H1 (cell line): Measurements from ENCODE around the gene CFAP157. TPM values are rescaled to one million over a fixed set of nuclear protein-coding genes. Genes with fewer than 3 reads are reported as not detected.

Experiments used
- CTCF ChIA-PET: fragments of 300-600 bp; sonication (Branson Sonifier 250); formaldehyde crosslinking; loops from one replicate; lab custom pipeline; 2021; ENCODE audit not compliant: partially characterized antibody; lab: Charles Lee
- POLR2A ChIA-PET: fragments of 300-600 bp; sonication (Branson Sonifier 250); formaldehyde crosslinking; loops from one replicate; lab custom pipeline; 2021; ENCODE audit warnings: inconsistent platforms; ENCODE audit not compliant: partially characterized antibody; lab: Charles Lee
- DNase-seq, 2 experiments: peaks; one replicate each; pipeline versions ENCODE4 v3.0.0 to v3.0.0-alpha.2; 2010 to 2022; ENCODE audit warnings: low spot score in 2 of 2, low read depth in 1 of 2, mixed read lengths in 1 of 2
- FAIRE-seq: peaks from 2 replicates; lab custom pipeline; 2011; peaks lifted over from hg19 to GRCh38; lab: Jason Lieb, UNC
- H2AFZ ChIP-seq: 2 replicates; pipeline ENCODE4 v1.8.1; 2012; ENCODE audit warnings: low read length, inconsistent platforms
- H2AK5ac ChIP-seq: 2 replicates; pipeline ENCODE4 v1.6.1; 2013; ENCODE audit warnings: low read depth, low read length
- H2BK120ac ChIP-seq: replicated peaks from 2 replicates; pipeline ENCODE3; 2013; ENCODE audit warnings: low read depth, low read length, inconsistent platforms
- H2BK12ac ChIP-seq: 2 replicates; pipeline ENCODE4 v1.6.1; 2013; ENCODE audit warnings: low read depth, low read length
- H2BK15ac ChIP-seq: 2 replicates; pipeline ENCODE4 v1.6.1; 2013; ENCODE audit warnings: low read length
- H2BK20ac ChIP-seq: 2 replicates; pipeline ENCODE4 v1.6.1; 2013; ENCODE audit warnings: low read length
- H2BK5ac ChIP-seq: 2 replicates; pipeline ENCODE4 v1.6.1; 2013; ENCODE audit warnings: low read depth, low read length
- H3K14ac ChIP-seq: 2 replicates; pipeline ENCODE4 v1.6.1; 2013; ENCODE audit warnings: inconsistent platforms; ENCODE audit not compliant: insufficient read length
- H3K18ac ChIP-seq: 2 replicates; pipeline ENCODE4 v1.6.1; 2013; ENCODE audit warnings: low read length; ENCODE audit errors: extremely low read depth
- H3K23ac ChIP-seq: 2 replicates; pipeline ENCODE4 v1.6.1; 2013; ENCODE audit warnings: inconsistent platforms; ENCODE audit not compliant: insufficient read length
- H3K23me2 ChIP-seq: 2 replicates; pipeline ENCODE4 v1.6.1; 2013; ENCODE audit warnings: low read depth, low read length
- H3K27ac ChIP-seq: 2 replicates; pipeline ENCODE4 v1.6.1; 2011; ENCODE audit warnings: low read depth, low read length, inconsistent platforms
- H3K27me3 ChIP-seq, 4 experiments: replicated peaks in 1 of 4; 1 replicate in 1 of 4; 2 replicates in 3 of 4; pipeline versions ENCODE4 v1.6.1 to v1.8.1; 2011 to 2013; ENCODE audit warnings: low read length in 3 of 4, mild to moderate bottlenecking in 3 of 4, inconsistent platforms in 2 of 4, mixed read lengths in 2 of 4, moderate library complexity in 1 of 4; ENCODE audit not compliant: control insufficient read depth in 3 of 4, insufficient read depth in 3 of 4; ENCODE audit errors: extremely low read depth in 1 of 4
- H3K36me3 ChIP-seq, 4 experiments: 2 replicates each; pipeline versions ENCODE4 v1.6.1 to v1.8.1; 2011 to 2013; ENCODE audit warnings: mild to moderate bottlenecking in 4 of 4, low read length in 3 of 4, moderate library complexity in 2 of 4, control low read depth in 1 of 4, inconsistent platforms in 1 of 4; ENCODE audit not compliant: insufficient read depth in 4 of 4, control insufficient read depth in 2 of 4
- H3K4ac ChIP-seq: replicated peaks from 2 replicates; pipeline ENCODE3; 2013; ENCODE audit warnings: low read length, low read depth, mixed read lengths, inconsistent platforms; ENCODE audit not compliant: insufficient read length
- H3K4me1 ChIP-seq, 4 experiments: replicated peaks in 1 of 4; 1 replicate in 1 of 4; 2 replicates in 3 of 4; pipeline versions ENCODE4 v1.6.1 to v1.8.1; 2011 to 2013; ENCODE audit warnings: low read length in 3 of 4, inconsistent platforms in 2 of 4, mixed read lengths in 1 of 4; ENCODE audit not compliant: insufficient read depth in 4 of 4, control insufficient read depth in 3 of 4
- H3K4me2 ChIP-seq, 2 experiments: 2 replicates each; pipeline versions ENCODE4 v1.6.1 to v1.8.1; 2011 to 2013; ENCODE audit warnings: low read depth in 2 of 2, low read length in 2 of 2, control low read depth in 1 of 2, inconsistent platforms in 1 of 2, mild to moderate bottlenecking in 1 of 2; ENCODE audit not compliant: insufficient read depth in 1 of 2
- H3K4me3 ChIP-seq, 4 experiments: fragments of 200-600, 300-600 bp in 1 of 4; sonication (generic), shearing (Covaris generic), sonication (Bioruptor Twin) in 1 of 4; 2 replicates each; pipeline versions ENCODE4 v1.5.1 to v1.8.1; 2011 to 2016; ENCODE audit warnings: low read length in 4 of 4, low read depth in 3 of 4, control low read depth in 2 of 4, inconsistent platforms in 2 of 4, mild to moderate bottlenecking in 2 of 4, mixed read lengths in 1 of 4, moderate library complexity in 1 of 4; ENCODE audit not compliant: insufficient read depth in 2 of 4; ENCODE audit errors: extremely low read depth in 1 of 4
- H3K56ac ChIP-seq: replicated peaks from 2 replicates; pipeline ENCODE3; 2013; ENCODE audit warnings: low read depth, mild to moderate bottlenecking, mixed read lengths, low read length, inconsistent platforms; ENCODE audit not compliant: insufficient read length
- H3K79me1 ChIP-seq: 2 replicates; pipeline ENCODE4 v1.6.1; 2013; ENCODE audit warnings: low read depth, low read length, control low read depth
- H3K79me2 ChIP-seq, 2 experiments: 2 replicates each; pipeline versions ENCODE4 v1.6.1 to v1.8.1; 2012 to 2013; ENCODE audit warnings: low read length in 2 of 2, mild to moderate bottlenecking in 2 of 2, inconsistent platforms in 1 of 2; ENCODE audit not compliant: insufficient read depth in 2 of 2, control insufficient read depth in 1 of 2
- H3K9ac ChIP-seq, 4 experiments: replicated peaks in 1 of 4; 1 replicate in 1 of 4; 2 replicates in 3 of 4; pipeline versions ENCODE4 v1.6.1 to v1.8.1; 2011 to 2013; ENCODE audit warnings: low read depth in 3 of 4, low read length in 3 of 4, control low read depth in 2 of 4, mild to moderate bottlenecking in 2 of 4, moderate library complexity in 2 of 4, inconsistent platforms in 1 of 4; ENCODE audit errors: extremely low read depth in 1 of 4
- H3K9me3 ChIP-seq, 2 experiments: 2 replicates each; pipeline versions ENCODE4 v1.6.1 to v1.8.1; 2012 to 2013; ENCODE audit warnings: mild to moderate bottlenecking in 2 of 2, moderate library complexity in 2 of 2, control low read depth in 1 of 2, inconsistent platforms in 1 of 2, low read depth in 1 of 2, low read length in 1 of 2, mixed read lengths in 1 of 2; ENCODE audit not compliant: insufficient read depth in 2 of 2
- H4K20me1 ChIP-seq, 2 experiments: replicated peaks in 1 of 2; 2 replicates each; pipeline versions ENCODE3 to v1.8.1; 2011 to 2013; ENCODE audit warnings: inconsistent platforms in 2 of 2, low read length in 2 of 2, mild to moderate bottlenecking in 1 of 2; ENCODE audit not compliant: insufficient read depth in 2 of 2, control insufficient read depth in 1 of 2
- H4K5ac ChIP-seq: 2 replicates; pipeline ENCODE4 v1.6.1; 2013; ENCODE audit warnings: low read length, low read depth, mixed read lengths, inconsistent platforms; ENCODE audit not compliant: insufficient read length
- H4K8ac ChIP-seq: 2 replicates; pipeline ENCODE4 v1.8.0; 2013; ENCODE audit warnings: mild to moderate bottlenecking, moderate library complexity, low read length, inconsistent platforms; ENCODE audit not compliant: insufficient read depth; ENCODE audit errors: extremely low read depth
- H4K91ac ChIP-seq: replicated peaks from 2 replicates; pipeline ENCODE3; 2013; ENCODE audit warnings: low read length, mixed read lengths, inconsistent platforms; ENCODE audit not compliant: insufficient read length
- JUN ChIP-seq: IDR thresholded peaks from 2 replicates; pipeline ENCODE4 v1.6.1; 2011; ENCODE audit warnings: low read depth, mild to moderate bottlenecking, improper control_type of control experiment, low read length
- POLR2A ChIP-seq, 2 experiments: IDR thresholded peaks; 1 replicate in 1 of 2; 2 replicates in 1 of 2; pipeline ENCODE4 v1.6.1; 2011; ENCODE audit warnings: low read depth in 2 of 2, low read length in 2 of 2, mild to moderate bottlenecking in 2 of 2; ENCODE audit errors: control extremely low read depth in 1 of 2
- RAD21 ChIP-seq, 2 experiments: IDR thresholded peaks in 1 of 2; conservative IDR thresholded peaks in 1 of 2; 2 replicates each; pipeline ENCODE4 v1.6.1; 2011; ENCODE audit warnings: low read depth in 2 of 2, low read length in 2 of 2, improper control_type of control experiment in 1 of 2, inconsistent platforms in 1 of 2, mild to moderate bottlenecking in 1 of 2, moderate library complexity in 1 of 2
- SP4 ChIP-seq: IDR thresholded peaks from 2 replicates; pipeline ENCODE4 v1.6.1; 2012; ENCODE audit warnings: low read length, inconsistent platforms
- SUZ12 ChIP-seq: fragments of 200-600 bp; sonication (generic); IDR thresholded peaks from 2 replicates; pipeline ENCODE4 v1.6.1; 2012; ENCODE audit warnings: mild to moderate bottlenecking, inconsistent platforms, low read length, moderate library complexity, mixed read lengths
- TAF7 ChIP-seq: optimal IDR thresholded peaks from 2 replicates; pipeline ENCODE3; 2011; ENCODE audit warnings: low read depth, mild to moderate bottlenecking, inconsistent platforms, low read length, moderate library complexity, borderline replicate concordance
- ZNF274 ChIP-seq: IDR thresholded peaks from 2 replicates; pipeline ENCODE4 v1.7.0; 2012; ENCODE audit warnings: low read length, borderline replicate concordance; ENCODE audit errors: extremely low read depth
- WGBS, 2 experiments: shearing (Covaris generic) in 1 of 2; methylation state at CpG; one replicate each; pipeline versions ENCODE4 v1.1.6 to v1.1.7; 2013 to 2015; ENCODE audit warnings: low lambda C conversion rate in 2 of 2, mixed read lengths in 2 of 2, inconsistent platforms in 1 of 2, low coverage in 1 of 2, missing lambda C conversion rate in 1 of 2; ENCODE audit not compliant: insufficient replicate concordance in 2 of 2, insufficient coverage in 1 of 2, insufficient read length in 1 of 2; ENCODE audit errors: extremely low coverage in 1 of 2, missing lambda C conversion rate in 1 of 2; 5-methylcytosine and 5-hydroxymethylcytosine counted together
- polyA plus RNA-seq, 7 experiments: library from polyadenylated mRNA; depleted of rRNA in 3 of 7; stranded (reverse) in 5 of 7; unstranded in 2 of 7; fragments of >200 nt in 5 of 7; fragments of 200-250 nt in 2 of 7; gene quantifications; 1 replicate in 5 of 7; 2 replicates in 1 of 7; 4 replicates in 1 of 7; pipeline versions ENCODE4 v1.2.1 to v1.2.3, GENCODE V29; 2011 to 2013; ENCODE audit warnings: missing spikeins in 2 of 7, mixed read lengths in 2 of 7
- total RNA-seq: library from RNA; stranded (reverse); fragmentation: NEBNext Ultra II Directional; extraction: Animal tissue kit (Norgen Biotek cat#: 25700); gene quantifications from 2 replicates; pipeline ENCODE4 v1.2.1, GENCODE V29; 2021
- TF ChIP-seq, protein P1 (sequence below): IDR thresholded peaks from 2 replicates; pipeline ENCODE4 v1.6.1; 2012; ENCODE audit warnings: low read length, inconsistent platforms

CFAP157 gene
- total and polyA plus RNA-seq, 2 of the 8 experiments (the other 6 are each of a cell fraction or from before 2014, with no cell fraction given) = not detected

- H3K4me3 ChIP-seq = peak overlapping the region; percentile 59 to 96 (median 76)
- H3K9me3 ChIP-seq = no peaks in the 10 kb centered on the region
- H3K27me3 ChIP-seq = peaks cover 0 to 16% (median 8%) of the 10 kb centered on the region in 4 experiments; a peak in 6 of 7 replicates
- H2BK12ac ChIP-seq = no peak overlapping the region
- H2BK20ac ChIP-seq = no peak overlapping the region
- H3K4ac ChIP-seq = no peak overlapping the region
- H3K79me2 ChIP-seq = no peaks in the 10 kb centered on the region
- H2AFZ ChIP-seq = peak overlapping the region; percentile 51; the same call in 1 of the 2 replicates
- peaks cover 13% of the 10 kb centered on the region; the same call in 1 of the 2 replicates for H3K23me2 ChIP-seq
- H3K56ac ChIP-seq = no peak overlapping the region
- WGBS, 2 experiments = 2% methylated on average over 46 of the region's 86 CpGs; no CpG with 5 or more reads in 1 of the 2 experiments
- peak overlapping the region; percentile 80 to 98 for H3K4me2 ChIP-seq
- CTCF ChIA-PET = interaction anchor here (1.4 to 3.5 kb wide), 5 partner anchors 9 to 30 kb away, joined by 3 to 18 read pairs (median 6); partner anchors contain the start of gene SH2D3C
- H4K91ac ChIP-seq = no peak overlapping the region
- no peak overlapping the region for H3K14ac ChIP-seq
- H3K79me1 ChIP-seq = no peaks in the 10 kb centered on the region
- no peak overlapping the region for H4K5ac ChIP-seq
- FAIRE-seq (no peak), DNase-seq (peak in 1 of 2 experiments; percentile 90)
- H3K27ac ChIP-seq = no peak overlapping the region; the same call in 1 of the 2 replicates
- H2AK5ac ChIP-seq = no peak overlapping the region
- H3K36me3 ChIP-seq = no peaks in the 10 kb centered on the region
- H4K8ac ChIP-seq = no peak overlapping the region; the same call in 1 of the 2 replicates
- no peak overlapping the region for H2BK15ac ChIP-seq
- H3K18ac ChIP-seq = no peak overlapping the region
- H2BK5ac ChIP-seq = no peak overlapping the region
- peaks cover 5 to 21% of the 10 kb centered on the region in 2 experiments for H4K20me1 ChIP-seq
- peaks cover 0 to 4% (median 1%) of the 10 kb centered on the region in 4 experiments; a peak in 4 of 7 replicates for H3K4me1 ChIP-seq
- H3K9ac ChIP-seq = peak overlapping the region in 3 of 4 experiments; percentile 38 to 69 (median 59); a peak in 3 of 7 replicates
- POLR2A ChIA-PET = interaction anchor here (0.7 to 2.4 kb wide), 9 partner anchors 10 to 49 kb away, joined by 3 to 12 read pairs (median 4); partner anchors contain the start of gene CDK9
- no peak overlapping the region for H2BK120ac ChIP-seq
- H3K23ac ChIP-seq = no peak overlapping the region
- no peak for TF ChIP-seq RAD21 (IDR thresholded peaks at IDR 0.05 in 1 of 2, conservative IDR thresholded peaks at IDR 0.05 in 1 of 2; ENCODE audit: low read depth in 2 of 2, low read length in 2 of 2)
- no peak for TF ChIP-seq SUZ12
- TF ChIP-seq SP4 = 0 out of 2 replicates have a peak, but pooled peaks have one; percentile 30
- TF ChIP-seq JUN = peak; percentile 77
- TF ChIP-seq TAF7 = peak; percentile 42
- TF ChIP-seq ZNF274 = no peak
- TF ChIP-seq, protein P1, sequence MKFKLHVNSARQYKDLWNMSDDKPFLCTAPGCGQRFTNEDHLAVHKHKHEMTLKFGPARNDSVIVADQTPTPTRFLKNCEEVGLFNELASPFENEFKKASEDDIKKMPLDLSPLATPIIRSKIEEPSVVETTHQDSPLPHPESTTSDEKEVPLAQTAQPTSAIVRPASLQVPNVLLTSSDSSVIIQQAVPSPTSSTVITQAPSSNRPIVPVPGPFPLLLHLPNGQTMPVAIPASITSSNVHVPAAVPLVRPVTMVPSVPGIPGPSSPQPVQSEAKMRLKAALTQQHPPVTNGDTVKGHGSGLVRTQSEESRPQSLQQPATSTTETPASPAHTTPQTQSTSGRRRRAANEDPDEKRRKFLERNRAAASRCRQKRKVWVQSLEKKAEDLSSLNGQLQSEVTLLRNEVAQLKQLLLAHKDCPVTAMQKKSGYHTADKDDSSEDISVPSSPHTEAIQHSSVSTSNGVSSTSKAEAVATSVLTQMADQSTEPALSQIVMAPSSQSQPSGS = peak; percentile 92
- peak in 1 of 2 experiments; percentile 29; a peak in 1 of 3 replicates for TF ChIP-seq POLR2A (IDR thresholded peaks at IDR 0.05; ENCODE audit: control extremely low read depth in 1 of 2, low read depth in 2 of 2, low read length in 2 of 2)
These were observed 47.6 kb downstream of the CFAP157 start for GRCh38 chr9:127754099-127755060.
